HEK293T (cell line): ENCODE results near the gene IKBKE.

Experiments used
- FOXK2 ChIP-seq: fragments of 450-650 bp; IDR thresholded peaks from 2 replicates; pipeline ENCODE4 v1.6.1; 2016; ENCODE audit warnings: mild to moderate bottlenecking
- LEF1 ChIP-seq: fragments of 450-650 bp; IDR thresholded peaks from 2 replicates; pipeline ENCODE4 v1.6.1; 2017; ENCODE audit warnings: mild to moderate bottlenecking, borderline replicate concordance
- NFRKB ChIP-seq: fragments of 450-650 bp; IDR thresholded peaks from 2 replicates; pipeline ENCODE4 v1.6.1; 2016; ENCODE audit warnings: mild to moderate bottlenecking, moderate library complexity
- SP1 ChIP-seq: fragments of 450-650 bp; IDR thresholded peaks from 2 replicates; pipeline ENCODE4 v1.6.1; 2017
- SUZ12 ChIP-seq: fragments of 450-650 bp; IDR thresholded peaks from 2 replicates; pipeline ENCODE4 v1.6.1; 2016; ENCODE audit warnings: mild to moderate bottlenecking
- TARDBP ChIP-seq: fragments of 450-650 bp; IDR thresholded peaks from 2 replicates; pipeline ENCODE4 v1.6.1; 2016
- ZNF384 ChIP-seq: fragments of 450-650 bp; IDR thresholded peaks from 2 replicates; pipeline ENCODE4 v1.6.1; 2016

- TF ChIP-seq NFRKB (no peak), TARDBP (no peak), LEF1 (no peak), SP1 (no peak), FOXK2 (no peak), ZNF384 (no peak), SUZ12 (no peak)
Measured at GRCh38 chr1:206540044-206540780, 69.9 kb downstream of the IKBKE start.
